ENCODE measurements around the gene GBF1.
A peak's percentile ranks its signal among the peaks of the same experiment; 100 is the strongest.

The GBF1 gene

GRCh38 chr10:102429468-102429867, 184.1 kb downstream of the GBF1 start:
- no peaks in the 10 kb centered on the region for H3K9me3 ChIP-seq (ENCODE audit: control insufficient read depth in 5 of 5, low read length in 5 of 5)
- peaks cover 6 to 23% (median 17%) of the 10 kb centered on the region in 5 donors for H3K4me1 ChIP-seq (ENCODE audit: control insufficient read depth in 5 of 5, insufficient read depth in 5 of 5, low read length in 5 of 5)
- no peak overlapping the region for H3K27ac ChIP-seq (ENCODE audit: low read depth, low read length)
- no peak overlapping the region for H3K9ac ChIP-seq (ENCODE audit: low read length in 5 of 5)
- H3K27me3 ChIP-seq (ENCODE audit: control insufficient read depth in 5 of 5, insufficient read depth in 4 of 5, low read length in 5 of 5): peaks cover 0 to 8% (median 2%) of the 10 kb centered on the region in 5 donors
- no peak overlapping the region for H3K4me3 ChIP-seq (ENCODE audit: low read depth in 1 of 5, low read length in 5 of 5)
- peaks cover 0 to 6% (median 6%) of the 10 kb centered on the region in 5 donors for H3K36me3 ChIP-seq (ENCODE audit: control insufficient read depth in 5 of 5, insufficient read depth in 5 of 5, low read length in 5 of 5)

GRCh38 chr10:102431452-102432124, 186.3 kb downstream of the GBF1 start:
- Histone ChIP-seq H3K36me3 (ENCODE audit: control insufficient read depth in 5 of 5, insufficient read depth in 5 of 5, low read length in 5 of 5) (no peaks in the 10 kb centered on the region), H3K4me1 (ENCODE audit: control insufficient read depth in 5 of 5, insufficient read depth in 5 of 5, low read length in 5 of 5) (peaks cover 6 to 33% (median 21%) of the 10 kb centered on the region in 5 donors), H3K4me3 (ENCODE audit: low read depth in 1 of 5, low read length in 5 of 5) (peak overlapping the region; percentile 88 to 96 (median 89)), H3K9me3 (ENCODE audit: control insufficient read depth in 5 of 5, low read length in 5 of 5) (no peaks in the 10 kb centered on the region), H3K27me3 (ENCODE audit: control insufficient read depth in 5 of 5, insufficient read depth in 4 of 5, low read length in 5 of 5) (peaks cover 0 to 21% (median 12%) of the 10 kb centered on the region in 5 donors), H3K9ac (ENCODE audit: low read length in 5 of 5) (peak overlapping the region; percentile 73 to 98 (median 88)), H3K27ac (ENCODE audit: low read depth, low read length) (peak overlapping the region; percentile 70)

All from subcutaneous abdominal adipose tissue (tissue), 5 donors.